HL-60 (cell line): ENCODE data around the gene COMMD10.

Experiments
- SPI1 ChIP-seq: IDR thresholded peaks from 2 replicates; pipeline ENCODE4 v1.6.1; 2012; ENCODE audit warnings: low read depth, mild to moderate bottlenecking, borderline replicate concordance
- TF ChIP-seq, protein P1 (sequence below): IDR thresholded peaks from one replicate; pipeline ENCODE4 v1.5.1; 2011; ENCODE audit warnings: low read length, control low read depth, inconsistent platforms; ENCODE audit not compliant: insufficient read depth

DNA sequence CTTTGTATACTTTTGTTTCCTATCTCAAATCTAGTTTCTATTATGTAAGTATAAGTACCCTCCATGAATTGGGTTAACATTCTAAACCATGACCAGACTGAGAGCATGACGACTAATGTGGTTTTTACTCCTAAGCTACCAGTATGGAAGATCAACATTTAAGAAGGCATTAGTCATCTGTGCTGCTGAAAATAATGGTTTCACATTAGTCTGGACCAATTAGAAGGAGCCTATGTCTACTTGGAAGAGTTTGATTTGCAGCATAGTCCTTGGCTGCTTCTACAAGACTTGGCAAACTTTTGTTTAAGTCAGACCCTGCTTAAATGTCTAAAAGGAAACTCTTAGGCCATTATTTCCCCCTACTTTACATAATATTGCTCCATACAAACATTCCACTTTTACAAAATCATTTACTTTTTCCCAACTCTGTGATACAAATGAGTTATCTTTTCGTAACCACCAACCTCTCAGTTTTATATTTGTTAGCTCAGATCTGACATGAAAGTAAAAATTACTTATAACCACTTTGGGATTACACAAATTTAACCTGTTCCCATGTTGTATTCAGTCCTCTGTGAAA is 186.7 kb downstream of the COMMD10 start:
- TF ChIP-seq, protein P1, sequence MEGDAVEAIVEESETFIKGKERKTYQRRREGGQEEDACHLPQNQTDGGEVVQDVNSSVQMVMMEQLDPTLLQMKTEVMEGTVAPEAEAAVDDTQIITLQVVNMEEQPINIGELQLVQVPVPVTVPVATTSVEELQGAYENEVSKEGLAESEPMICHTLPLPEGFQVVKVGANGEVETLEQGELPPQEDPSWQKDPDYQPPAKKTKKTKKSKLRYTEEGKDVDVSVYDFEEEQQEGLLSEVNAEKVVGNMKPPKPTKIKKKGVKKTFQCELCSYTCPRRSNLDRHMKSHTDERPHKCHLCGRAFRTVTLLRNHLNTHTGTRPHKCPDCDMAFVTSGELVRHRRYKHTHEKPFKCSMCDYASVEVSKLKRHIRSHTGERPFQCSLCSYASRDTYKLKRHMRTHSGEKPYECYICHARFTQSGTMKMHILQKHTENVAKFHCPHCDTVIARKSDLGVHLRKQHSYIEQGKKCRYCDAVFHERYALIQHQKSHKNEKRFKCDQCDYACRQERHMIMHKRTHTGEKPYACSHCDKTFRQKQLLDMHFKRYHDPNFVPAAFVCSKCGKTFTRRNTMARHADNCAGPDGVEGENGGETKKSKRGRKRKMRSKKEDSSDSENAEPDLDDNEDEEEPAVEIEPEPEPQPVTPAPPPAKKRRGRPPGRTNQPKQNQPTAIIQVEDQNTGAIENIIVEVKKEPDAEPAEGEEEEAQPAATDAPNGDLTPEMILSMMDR = no peak
- TF ChIP-seq SPI1 = no peak
